Effector CD4-positive, alpha-beta T cell (primary cell): ENCODE measurements around the gene OR7G1.
"Not testable (repeated sequence)": the region's sequence is repeated elsewhere in the genome, so short reads cannot be mapped to it uniquely, and the experiment has no call there.

Experiments used
- DNase-seq: peaks from one replicate; pipeline ENCODE4 v3.0.0-alpha.2; 2020

OR7G1 gene

GRCh38 chr19:9076901-9077300 lies 38.7 kb downstream of the OR7G1 start:
- no peak for DNase-seq

DNA sequence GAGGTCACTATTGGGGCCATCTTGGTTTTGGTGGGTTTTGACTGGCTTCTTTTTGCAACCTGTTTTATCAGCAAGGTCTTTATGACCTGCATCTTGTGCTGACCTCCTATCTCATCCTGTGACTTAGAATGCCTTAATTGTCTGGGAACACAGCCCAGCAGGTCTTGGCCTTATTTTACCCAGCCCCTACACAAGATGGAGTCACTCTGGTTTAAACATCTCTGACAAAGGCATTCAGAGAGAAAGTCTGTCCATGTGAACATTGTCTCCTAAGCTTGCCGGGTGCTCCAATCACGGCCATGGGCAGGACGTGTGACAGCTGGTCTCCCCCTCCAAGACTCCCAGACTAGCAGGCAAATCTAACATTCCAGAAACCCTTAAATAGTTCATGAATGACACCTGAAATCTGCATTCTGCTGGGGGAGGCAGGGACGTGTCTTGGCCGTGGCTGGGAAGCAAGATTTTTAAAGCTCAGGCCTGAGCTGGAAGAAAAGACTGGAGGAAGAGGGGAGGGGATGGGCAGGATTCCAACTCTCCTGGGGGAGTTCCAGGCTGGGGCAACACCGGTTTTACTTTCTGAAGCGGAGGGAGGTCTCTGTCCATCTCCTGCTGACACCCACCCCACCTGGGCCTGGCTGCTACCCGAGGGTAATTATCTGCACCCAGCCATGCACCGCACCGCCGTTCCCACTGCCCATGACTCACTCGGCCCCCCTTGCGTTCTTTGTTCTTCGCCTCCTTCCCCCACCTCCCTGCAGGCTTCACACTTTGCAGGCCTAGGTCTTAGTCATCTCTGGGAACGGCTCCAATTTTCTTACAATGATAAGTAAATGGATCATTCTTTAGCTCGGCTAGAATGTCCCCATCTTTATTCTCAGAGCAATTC lies 40.3 kb downstream of the OR7G1 start:
- no peak for DNase-seq

GRCh38 chr19:9073806-9074205 lies 41.8 kb downstream of the OR7G1 start:
- DNase-seq, result no peak

DNA sequence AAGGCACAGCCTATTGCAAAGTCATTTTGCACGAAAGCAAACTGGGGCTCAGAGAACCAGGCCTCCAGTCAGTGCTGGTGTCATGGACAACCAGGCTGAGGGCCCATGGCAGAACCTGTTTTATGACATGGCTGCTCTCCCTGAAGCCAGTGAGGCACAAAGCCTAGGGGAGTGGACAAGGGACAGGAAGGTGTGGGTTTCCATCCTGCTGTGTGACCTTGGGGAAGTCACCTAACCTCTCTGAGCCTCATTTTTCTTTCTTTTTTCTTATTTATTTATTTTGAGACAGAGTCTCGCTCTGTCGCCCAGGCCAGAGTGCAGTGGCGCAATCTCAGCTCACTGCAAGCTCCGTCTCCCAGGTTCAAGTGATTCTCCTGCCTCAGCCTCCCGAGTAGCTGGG lies 43.8 kb downstream of the OR7G1 start:
- not testable (repeated sequence) for DNase-seq

DNA sequence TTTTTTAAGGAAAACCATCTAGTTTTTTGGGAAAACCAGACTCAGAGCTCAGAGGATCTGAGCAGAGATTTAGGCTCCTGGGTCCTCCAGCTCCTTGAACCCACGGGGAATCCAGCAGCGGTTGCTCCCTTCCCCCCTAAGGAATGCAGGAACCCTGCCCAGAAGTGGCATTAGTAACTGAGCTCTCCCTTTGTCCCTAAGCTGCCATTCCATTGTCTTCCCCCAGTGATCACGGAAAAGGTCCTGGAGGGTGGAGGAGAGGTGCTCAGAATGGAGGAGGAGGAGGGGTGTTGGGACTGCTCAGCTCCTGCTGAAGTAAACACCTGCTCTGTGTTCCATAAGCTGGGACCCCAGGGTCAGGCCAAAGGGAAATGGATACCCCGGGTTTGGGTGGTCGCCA lies 45.5 kb downstream of the OR7G1 start:
- DNase-seq, result no peak

- no peak for DNase-seq
These were observed 50.0 kb downstream of the OR7G1 start for GRCh38 chr19:9065457-9066014.
